ENCODE results near the gene LRMDA.

LRMDA gene

GRCh38 chr10:75649466-75649865 lies 218.0 kb downstream of the LRMDA start:
- no peak for DNase-seq

GRCh38 chr10:75650648-75651047 lies 219.2 kb downstream of the LRMDA start:
- DNase-seq = no peak

GRCh38 chr10:75651417-75651816 lies 220.0 kb downstream of the LRMDA start:
- no peak for DNase-seq

GRCh38 chr10:75652146-75652740 lies 220.8 kb downstream of the LRMDA start:
- DNase-seq = no peak

GRCh38 chr10:75653761-75654160 lies 222.3 kb downstream of the LRMDA start:
- DNase-seq = no peak

GRCh38 chr10:75654171-75654771 lies 222.8 kb downstream of the LRMDA start:
- no peak for DNase-seq

GRCh38 chr10:75654772-75655171 lies 223.3 kb downstream of the LRMDA start:
- DNase-seq = no peak

- DNase-seq = no peak
Observed at GRCh38 chr10:75655791-75656451, 224.5 kb downstream of the LRMDA start.

- no peak for DNase-seq
Observed at GRCh38 chr10:75657351-75657750, 225.9 kb downstream of the LRMDA start.

- DNase-seq = no peak
Observed at GRCh38 chr10:75658036-75658435, 226.6 kb downstream of the LRMDA start.

GRCh38 chr10:75658496-75658895 lies 227.1 kb downstream of the LRMDA start:
- DNase-seq = no peak

GRCh38 chr10:75658915-75659314 lies 227.5 kb downstream of the LRMDA start:
- DNase-seq = no peak

- DNase-seq = no peak
Observed at GRCh38 chr10:75660823-75661222, 229.4 kb downstream of the LRMDA start.

GRCh38 chr10:75662715-75663114 lies 231.3 kb downstream of the LRMDA start:
- no peak for DNase-seq

GRCh38 chr10:75663947-75664664 lies 232.7 kb downstream of the LRMDA start:
- no peak for DNase-seq

GRCh38 chr10:75664968-75665367 lies 233.5 kb downstream of the LRMDA start:
- DNase-seq = no peak

GRCh38 chr10:75665707-75666106 lies 234.3 kb downstream of the LRMDA start:
- DNase-seq = no peak

- no peak for DNase-seq
Observed at GRCh38 chr10:75672111-75672671, 240.8 kb downstream of the LRMDA start.

- no peak for DNase-seq
Observed at GRCh38 chr10:75672842-75673241, 241.4 kb downstream of the LRMDA start.

GRCh38 chr10:75677541-75677940 lies 246.1 kb downstream of the LRMDA start:
- no peak for DNase-seq

GRCh38 chr10:75678527-75678926 lies 247.1 kb downstream of the LRMDA start:
- no peak for DNase-seq

- no peak for DNase-seq
Observed at GRCh38 chr10:75679536-75679935, 248.1 kb downstream of the LRMDA start.

- DNase-seq = no peak
Observed at GRCh38 chr10:75681334-75681733, 249.9 kb downstream of the LRMDA start.
